ENCODE results near the gene PTPRN2.
A peak's percentile ranks its signal among the peaks of the same experiment; 100 is the strongest.
"Not testable (repeated sequence)": the region's sequence is repeated elsewhere in the genome, so short reads cannot be mapped to it uniquely, and the experiment has no call there.

PTPRN2 gene

DNA sequence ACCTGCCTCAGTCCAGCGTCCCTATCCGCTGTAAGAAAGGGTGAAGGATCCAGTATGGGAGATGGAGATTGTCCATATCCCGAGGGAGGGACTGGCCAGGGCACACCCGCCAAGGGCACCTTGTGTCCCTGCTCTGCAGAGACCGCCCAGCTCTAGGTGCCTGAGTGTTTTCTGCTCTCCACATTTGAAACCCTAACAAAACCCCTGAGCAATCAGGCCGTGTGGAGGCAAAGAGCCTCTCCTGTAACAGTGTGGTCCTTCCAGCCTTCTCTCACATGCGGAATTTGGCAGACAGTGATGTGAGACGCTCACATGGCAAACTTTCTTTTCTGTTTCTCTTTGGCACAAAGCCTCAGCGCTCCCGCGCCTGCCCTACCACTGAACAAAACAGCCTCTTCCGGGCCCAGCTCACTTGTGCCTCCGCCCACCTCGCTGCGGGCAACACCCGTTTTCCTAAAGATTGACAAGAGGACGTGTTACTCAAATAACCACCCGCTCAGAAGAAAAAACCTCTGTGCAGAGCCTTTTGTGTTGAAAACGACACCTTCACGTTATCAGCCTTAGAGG is 736.0 kb downstream of the PTPRN2 start:
- peak; percentile 69 to 72 for DNase-seq (ENCODE audit: low read depth in 2 of 2)

DNA sequence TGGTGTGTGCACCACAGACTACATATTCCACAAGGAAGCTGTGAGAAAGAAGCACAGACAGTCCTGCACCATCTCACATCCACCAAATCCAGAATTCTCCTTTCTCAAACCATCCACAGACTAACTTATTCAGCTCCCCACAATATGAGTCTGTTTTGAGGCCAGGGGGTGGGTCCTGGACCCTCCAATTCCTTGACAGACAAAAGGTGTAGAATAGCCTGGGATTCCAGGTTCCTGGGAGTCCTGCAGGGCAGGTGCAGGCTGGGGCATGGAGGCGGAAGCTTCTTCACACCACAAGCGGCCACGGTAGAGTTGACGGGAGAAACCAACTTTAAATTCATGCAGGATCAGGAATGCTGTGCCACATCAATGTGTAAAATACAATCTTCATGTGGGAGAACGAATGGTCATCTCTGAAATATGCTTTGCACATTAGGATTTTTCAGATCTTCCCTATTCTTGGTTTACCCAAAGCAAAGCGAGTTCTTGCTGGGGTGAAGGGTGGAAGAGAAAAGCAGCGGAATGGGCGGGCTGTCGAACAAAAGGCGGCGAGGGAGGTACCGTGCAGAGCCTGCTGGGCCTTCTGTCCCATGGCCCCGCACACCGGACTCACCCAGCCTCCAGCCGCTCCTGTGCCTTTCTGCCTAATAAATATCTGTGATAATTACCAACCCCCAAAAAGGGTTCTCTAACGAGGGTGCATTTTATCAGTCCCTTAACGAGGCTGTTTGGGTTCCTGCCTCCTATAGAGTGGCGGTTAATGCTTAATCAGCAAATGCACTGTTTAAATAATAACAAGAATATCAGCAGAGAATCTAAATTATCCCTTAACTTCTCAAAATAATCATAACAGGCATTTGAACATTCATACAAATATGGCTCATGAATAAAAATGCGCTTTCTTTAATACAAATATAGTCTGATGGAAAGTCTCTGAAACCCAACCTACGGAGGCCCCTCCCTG is 736.9 kb downstream of the PTPRN2 start:
- no peak for DNase-seq (ENCODE audit: low read depth in 2 of 2)

DNA sequence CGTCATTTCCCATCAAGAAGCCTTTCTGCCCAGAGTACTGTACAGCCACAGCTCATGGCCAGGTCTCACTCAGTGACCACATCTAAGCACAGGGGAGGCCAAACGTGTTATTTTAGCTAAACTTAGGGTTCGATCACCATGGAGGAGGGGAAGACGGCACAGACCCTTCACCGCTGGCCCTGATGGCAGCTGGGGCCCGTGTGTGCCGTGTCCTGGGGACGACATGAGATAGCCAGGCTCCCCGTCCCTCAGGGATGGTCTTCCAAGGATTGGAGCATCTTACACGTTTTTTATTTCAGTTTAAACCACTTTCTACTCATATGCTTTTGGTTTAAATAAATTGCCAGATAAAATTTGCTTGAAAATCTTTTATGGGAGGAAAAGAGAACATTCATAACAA is 737.9 kb downstream of the PTPRN2 start:
- DNase-seq (ENCODE audit: low read depth in 2 of 2): no peak

DNA sequence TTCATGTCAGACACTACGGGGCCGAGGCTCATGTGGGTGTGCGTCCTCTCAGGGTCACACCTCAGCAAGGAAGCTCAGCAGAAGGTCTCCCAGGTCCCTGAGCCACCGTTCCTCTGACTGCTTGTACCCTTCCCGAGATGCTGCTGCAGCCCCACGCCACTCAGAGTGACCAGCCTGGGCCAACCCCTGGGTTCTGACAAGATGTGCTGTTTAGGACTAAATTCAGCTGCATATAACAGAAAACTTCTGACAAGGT is 738.4 kb downstream of the PTPRN2 start:
- DNase-seq (ENCODE audit: low read depth in 2 of 2): no peak

DNA sequence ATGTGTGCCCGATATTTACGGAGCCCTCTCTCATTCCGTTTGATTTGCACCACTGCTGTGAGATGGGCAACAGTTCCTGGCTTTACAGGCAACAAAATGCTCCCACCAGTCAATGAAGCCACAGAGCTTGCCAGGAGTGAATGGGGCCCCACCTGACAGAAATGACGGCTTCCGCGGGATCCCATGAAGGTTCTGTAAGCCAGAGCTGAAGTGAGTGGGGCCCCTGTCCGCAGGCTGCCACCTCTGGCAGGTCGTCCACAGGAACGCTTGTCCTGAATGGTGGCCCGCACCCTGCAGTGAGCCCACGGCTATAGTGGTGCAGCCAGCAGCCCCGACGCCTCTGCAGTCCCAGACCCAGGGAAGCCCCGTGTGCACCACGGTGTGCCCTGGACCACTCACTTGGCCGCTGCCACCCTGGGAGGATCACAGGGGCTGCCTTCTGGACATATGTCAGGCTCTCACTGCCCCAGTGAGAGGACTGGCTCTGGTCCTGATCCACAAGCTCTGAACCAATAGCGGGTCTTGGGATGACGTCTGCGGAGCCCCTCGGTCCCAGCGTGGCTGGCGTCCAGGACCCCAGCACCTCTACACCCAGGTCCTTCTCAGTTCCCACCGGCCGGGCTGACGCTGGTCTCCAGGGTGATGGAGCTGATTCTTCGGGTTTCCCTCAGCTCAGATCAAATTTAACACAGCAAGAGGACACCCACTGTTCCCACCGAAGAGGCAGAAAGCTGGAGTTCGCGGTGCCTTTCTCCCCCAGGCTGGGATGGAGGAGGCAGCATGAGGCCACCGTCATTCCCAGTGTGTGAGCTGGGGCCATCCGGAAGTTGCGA is 738.9 kb downstream of the PTPRN2 start:
- DNase-seq (ENCODE audit: low read depth in 2 of 2): no peak

DNA sequence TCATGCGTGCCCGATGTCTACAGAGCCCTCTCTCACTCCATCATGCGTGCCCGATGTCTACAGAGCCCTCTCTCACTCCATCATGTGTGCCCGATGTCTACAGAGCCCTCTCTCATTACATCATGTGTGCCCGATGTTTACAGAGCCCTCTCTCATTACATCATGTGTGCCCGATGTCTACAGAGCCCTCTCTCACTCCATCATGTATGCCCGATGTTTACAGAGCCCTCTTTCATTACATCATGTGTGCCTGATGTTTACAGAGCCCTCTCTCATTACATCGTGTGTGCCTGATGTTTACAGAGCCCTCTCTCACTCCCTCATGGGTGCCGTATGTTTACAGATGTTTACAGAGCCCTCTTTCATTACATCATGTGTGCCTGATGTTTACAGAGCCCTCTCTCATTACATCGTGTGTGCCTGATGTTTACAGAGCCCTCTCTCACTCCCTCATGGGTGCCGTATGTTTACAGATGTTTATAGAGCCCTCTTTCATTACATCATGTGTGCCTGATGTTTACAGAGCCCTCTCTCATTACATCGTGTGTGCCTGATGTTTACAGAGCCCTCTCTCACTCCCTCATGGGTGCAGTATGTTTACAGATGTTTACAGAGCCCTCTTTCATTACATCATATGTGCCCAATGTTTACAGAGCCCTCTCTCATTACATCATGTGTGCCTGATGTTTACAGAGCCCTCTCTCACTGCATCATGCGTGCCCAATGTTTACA is 739.7 kb downstream of the PTPRN2 start:
- not testable (repeated sequence) for DNase-seq (ENCODE audit: low read depth in 2 of 2)

DNA sequence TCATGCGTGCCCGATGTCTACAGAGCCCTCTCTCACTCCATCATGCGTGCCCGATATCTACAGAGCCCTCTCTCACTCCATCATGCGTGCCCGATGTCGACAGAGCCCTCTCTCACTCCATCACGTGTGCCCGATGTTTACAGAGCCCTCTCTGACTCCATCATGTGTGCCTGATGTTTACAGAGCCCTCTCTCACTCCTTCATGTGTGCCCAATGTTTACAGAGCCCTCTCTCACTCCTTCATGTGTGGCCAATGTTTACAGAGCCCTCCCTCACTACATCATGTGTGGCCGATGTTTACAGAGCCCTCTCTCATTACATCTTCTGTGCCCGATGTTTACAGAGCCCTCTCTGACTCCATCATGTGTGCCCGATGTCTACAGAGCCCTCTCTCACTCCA is 740.9 kb downstream of the PTPRN2 start:
- not testable (repeated sequence) for DNase-seq (ENCODE audit: low read depth in 2 of 2)

DNA sequence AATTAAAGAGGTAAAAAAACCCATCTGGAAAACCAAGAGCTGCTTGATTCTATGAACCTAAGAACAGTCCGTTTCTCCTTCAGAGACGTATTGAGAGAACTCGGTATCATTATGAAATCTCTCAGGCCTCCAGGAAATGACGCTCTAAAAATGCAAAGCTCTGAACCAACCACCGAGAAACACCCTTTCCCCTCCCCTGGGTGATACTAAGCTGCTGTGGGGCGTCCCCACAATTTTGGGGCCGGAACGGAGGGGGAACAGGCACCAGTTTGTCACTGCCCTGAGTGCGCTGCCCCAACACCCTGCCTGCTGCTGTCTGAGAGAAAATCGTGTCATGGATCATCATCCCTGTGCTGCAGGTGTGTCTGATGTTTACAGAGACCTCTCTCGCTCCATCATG is 741.4 kb downstream of the PTPRN2 start:
- DNase-seq (ENCODE audit: low read depth in 2 of 2): no peak

DNA sequence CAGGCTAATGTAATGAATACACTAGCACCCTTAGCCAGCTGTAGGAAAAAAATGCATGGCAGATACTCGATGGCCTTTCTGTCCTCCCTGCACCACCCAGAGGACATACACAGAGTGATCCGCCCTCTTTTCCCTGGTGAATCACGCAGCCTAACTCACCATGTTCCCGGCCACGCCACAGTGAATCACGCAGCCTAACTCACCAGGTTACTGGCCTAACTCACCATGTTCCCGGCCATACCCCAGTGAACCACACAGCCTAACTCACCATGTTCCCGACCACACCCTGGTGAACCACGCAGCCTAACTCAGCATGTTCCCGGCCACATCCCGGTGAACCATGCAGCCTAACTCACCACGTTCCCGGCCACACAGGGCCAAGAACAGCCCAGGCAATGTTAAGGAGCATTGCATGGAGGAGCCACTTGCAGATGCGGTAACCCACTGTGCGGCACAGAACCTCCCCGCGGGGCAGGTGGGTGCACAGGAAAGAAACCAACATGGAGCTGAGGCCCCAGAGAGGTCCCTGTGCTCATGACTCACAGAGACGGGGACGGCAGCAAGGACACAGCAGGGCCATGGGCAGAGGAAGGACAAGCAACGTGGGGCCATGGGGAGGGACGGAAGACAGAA is 742.3 kb downstream of the PTPRN2 start:
- no peak for DNase-seq (ENCODE audit: low read depth in 2 of 2)

DNA sequence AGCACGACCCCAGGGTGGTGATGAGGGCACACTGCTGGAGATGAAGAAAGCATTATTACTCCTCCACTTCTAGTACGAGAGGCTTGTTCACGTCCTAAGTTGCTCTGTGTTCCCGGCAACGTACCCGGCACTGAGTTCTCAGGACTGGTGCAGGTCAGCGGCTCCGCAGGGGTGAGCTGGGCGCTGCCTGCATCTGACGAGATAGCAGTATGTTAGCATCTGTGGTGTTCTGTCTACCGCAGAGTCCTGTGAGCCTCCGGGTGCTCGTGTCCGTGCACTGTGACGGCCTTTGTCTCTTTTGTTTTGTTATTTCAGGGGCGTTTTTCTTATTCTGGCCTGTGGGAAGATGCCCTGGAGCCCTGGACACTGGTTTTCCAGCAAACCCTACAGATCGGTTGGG is 743.0 kb downstream of the PTPRN2 start:
- DNase-seq (ENCODE audit: low read depth in 2 of 2): no peak

DNA sequence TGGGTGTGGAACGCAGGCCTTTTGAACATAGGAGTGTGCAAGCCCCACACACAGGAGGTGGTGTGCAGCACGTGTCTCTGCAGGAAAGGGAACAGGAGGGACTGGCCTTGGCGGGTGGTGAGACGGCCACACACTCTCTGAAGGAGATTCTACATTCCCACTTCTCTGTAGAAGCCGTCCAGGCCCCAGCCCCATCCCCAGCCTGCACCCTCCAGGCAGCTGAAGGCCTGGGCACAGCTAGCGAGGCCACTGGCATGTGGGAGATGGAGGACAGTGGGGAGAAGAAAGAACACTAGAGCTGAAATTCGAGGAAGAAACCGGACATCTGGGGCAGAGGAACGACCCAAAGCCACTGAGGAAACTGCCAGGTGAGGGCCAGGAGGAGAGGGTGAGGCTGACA is 743.5 kb downstream of the PTPRN2 start:
- DNase-seq (ENCODE audit: low read depth in 2 of 2): no peak

DNA sequence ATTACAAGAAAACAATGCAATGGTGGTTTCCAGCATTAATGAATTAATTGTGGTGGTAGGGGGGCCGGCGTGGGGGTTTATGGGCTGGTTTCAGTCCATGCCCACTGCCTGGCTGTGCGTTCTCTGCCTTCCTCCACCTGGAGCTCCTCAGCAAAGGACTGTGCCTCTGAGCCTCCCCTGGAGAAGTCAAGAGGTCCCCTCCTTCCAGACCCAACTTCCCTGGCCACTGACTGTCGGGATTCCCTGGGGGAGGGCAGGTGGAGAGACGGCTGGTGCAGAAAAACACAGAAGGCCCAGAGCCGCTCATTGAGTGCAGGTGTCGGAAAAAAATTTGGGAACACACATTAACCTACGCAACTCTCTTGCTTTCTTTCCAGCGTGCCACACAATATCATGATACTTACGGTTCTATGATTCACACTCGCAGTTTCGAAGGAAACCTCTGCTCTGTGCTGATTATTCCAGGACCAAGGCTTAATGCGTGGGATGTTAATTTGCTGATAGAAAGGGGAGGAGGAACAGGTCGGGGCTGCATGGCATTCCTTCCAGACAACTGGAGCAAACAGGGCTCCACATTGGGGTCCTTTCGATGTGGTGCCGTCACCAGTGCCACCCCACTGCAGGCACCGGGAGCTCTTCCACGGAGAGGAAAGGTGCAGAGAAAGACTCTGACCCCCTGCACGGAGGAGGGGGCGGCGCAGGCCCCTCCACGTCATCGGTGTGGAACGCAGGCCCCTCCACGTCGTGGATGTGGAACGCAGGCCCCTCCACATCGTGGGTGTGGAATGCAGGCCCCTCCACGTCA is 744.1 kb downstream of the PTPRN2 start:
- DNase-seq (ENCODE audit: low read depth in 2 of 2): no peak

DNA sequence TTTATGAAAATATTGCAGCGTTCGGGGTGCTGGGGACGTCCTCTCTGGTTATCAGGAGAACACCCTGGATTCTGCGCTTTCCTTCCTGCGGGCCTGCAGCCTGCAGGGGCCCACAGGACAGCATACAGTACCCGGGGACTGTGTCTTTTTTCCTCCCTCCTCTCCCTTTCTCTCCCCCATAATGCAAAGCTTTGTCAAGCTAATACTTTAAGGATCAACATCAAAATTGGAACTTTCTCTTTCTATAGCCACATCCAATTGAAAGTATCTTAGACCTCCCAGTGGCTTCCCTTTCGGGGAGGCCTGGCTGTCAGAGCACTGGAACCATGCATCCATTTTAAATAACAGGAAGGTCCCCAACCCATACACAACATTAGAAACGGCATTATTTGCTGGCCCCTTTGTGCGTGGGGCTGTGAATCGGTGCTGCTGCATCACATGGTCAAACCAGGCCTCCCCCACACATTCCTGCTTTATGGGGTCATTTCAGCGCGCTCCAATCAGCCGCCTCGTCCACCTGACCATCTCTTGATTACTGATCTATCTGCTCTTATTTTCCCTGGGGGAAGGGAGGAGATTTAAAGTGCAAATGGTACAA is 745.8 kb downstream of the PTPRN2 start:
- no peak for DNase-seq (ENCODE audit: low read depth in 2 of 2)

DNA sequence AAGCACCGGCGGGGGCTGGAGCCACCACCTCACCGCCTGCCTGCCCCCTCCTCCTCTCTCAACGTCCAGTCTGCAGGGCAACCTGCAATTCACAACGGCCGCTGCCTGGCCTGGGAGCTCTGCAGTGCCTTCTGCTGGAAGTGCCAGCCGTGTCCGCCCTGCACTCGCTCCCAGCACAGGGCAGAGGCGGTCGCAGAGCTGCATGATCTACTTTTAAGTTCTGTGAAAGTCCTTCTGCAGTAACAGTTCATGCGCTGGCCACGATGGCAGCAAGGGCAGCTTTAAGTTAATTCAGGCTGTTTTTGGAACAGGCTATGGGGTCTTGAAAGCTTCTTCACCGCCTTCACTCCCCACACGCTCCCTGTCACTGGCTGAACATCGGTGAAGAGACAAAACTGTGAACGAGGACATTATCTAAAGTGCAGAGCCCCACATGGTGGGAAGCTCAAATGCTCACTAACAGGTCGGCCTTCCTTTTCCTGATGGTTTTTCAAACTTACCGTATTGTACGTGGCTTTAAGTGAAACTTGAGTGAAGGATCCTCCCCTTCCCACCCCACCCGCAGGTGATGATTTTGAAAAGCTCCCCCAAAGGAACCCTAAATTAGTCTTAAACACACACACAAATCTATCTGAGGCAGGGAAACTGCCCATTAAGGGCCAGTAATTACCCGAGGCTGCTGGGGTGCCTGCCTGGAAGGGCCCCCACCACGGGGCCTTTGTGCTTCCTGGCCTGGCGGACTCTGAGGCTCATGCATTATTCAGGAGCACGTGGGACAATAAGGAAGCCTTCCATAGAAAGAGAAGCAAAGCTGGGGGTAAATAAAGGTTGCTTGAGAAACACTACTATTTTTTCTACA is 746.5 kb downstream of the PTPRN2 start:
- DNase-seq (ENCODE audit: low read depth in 2 of 2): no peak

DNA sequence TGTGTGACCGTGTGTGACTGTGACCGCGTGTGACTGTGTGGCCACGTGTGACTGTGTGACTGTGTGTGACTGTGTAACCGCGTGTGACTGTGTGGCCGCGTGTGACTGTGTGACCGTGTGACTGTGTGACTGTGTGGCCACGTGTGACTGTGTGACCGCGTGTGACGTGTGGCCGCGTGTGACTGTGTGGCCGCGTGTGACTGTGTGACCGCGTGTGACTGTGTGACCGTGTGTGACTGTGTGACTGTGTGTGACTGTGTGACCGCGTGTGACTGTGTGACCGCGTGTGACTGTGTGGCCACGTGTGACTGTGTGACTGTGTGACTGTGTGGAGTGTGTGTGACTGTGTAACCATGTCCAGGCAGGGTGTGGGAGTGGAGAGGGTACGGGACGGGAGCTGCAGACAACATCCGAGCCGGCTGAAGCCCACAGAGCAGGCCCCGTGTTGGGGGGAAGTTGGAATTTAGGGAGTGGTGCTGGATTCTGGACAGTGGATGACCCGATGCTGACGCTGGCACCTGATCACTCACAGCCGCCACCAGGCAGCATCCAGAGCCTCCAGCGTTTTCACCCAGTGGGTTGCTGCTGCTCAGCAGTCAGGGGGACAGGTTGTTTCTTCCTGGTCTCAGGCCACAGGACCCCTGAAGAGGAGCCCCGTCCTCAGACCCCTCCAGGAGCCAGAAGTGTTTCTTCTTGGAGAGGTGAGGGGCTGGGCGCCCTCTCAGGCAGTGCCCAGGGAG is 747.3 kb downstream of the PTPRN2 start:
- no peak for DNase-seq (ENCODE audit: low read depth in 2 of 2)

DNA sequence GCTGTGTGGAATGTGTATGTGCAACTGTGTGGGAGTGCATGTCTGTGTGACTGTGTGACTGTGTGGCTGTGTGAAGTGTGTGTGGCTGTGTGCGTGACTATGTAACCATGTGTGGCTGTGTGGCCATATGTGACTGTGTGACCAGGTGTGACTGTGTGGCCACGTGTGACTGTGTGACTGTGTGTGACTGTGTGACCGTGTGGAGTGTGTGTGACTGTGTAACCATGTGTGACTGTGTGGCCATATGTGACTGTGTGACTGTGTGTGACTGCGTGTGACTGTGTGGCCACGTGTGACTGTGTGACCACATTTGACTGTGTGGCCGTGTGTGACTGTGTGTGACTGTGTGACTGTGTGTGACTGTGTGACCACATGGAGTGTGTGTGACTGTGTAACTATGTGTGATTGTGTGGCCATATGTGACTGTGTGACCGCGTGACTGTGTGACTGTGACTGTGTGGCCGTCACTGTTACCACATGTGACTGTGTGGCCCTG is 747.9 kb downstream of the PTPRN2 start:
- no peak for DNase-seq (ENCODE audit: low read depth in 2 of 2)

DNA sequence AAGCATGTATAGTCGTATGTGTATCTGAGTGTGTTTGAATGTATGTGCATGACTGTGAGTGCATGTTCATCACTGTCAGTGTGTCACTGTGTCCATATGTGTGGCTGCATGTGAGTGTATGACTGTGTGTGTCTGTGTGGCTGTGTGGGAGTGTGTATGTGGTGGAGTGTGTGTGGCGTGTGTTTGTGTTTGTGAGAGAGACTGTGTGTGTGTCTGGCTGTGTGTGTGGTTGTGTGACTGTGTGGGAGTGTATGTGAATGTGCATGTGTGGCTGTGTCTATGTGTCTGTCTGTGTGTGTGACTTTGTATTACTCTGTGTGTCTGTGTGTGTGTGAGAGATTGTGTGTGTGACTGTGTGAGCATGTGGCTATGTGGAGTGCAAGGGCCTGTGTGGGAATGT is 748.4 kb downstream of the PTPRN2 start:
- no peak for DNase-seq (ENCODE audit: low read depth in 2 of 2)

DNA sequence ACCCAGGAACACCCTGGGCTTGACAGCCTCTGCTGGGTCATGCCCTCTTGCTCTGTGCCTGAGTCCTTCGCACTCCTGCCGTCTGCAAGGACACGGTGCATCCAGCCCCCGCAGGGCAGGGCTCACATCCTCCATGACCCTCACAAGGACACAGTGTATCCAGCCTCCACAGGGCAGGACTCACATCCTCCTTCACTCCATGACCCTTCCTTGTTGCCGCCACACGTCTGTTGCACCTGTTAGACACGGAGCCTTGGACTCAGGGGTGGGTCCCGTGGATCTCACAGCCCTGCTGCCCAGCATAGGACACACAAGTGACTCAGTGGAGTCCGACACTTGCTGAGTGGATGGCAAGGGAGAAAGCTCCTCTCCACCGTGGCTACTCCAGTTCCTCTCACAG is 750.1 kb downstream of the PTPRN2 start:
- no peak for DNase-seq (ENCODE audit: low read depth in 2 of 2)
